WERI-Rb-1 (cell line): ENCODE results near the gene HOOK1.
"Not testable (repeated sequence)": the region's sequence is repeated elsewhere in the genome, so short reads cannot be mapped to it uniquely, and the experiment has no call there.

Source experiments
- DNase-seq: peaks from one replicate; pipeline ENCODE4 v3.0.0-alpha.2; 2020
- H3K27ac ChIP-seq: fragments of 250-450 bp; sonication (Bioruptor Pico); 2 replicates; pipeline ENCODE4 v1.5.1; 2020; ENCODE audit warnings: mild to moderate bottlenecking, moderate library complexity
- H3K27me3 ChIP-seq: fragments of 250-450 bp; sonication (Bioruptor Pico); 2 replicates; pipeline ENCODE4 v1.5.1; 2021; ENCODE audit warnings: mild to moderate bottlenecking, low read depth, moderate library complexity; ENCODE audit not compliant: insufficient read depth, severe bottlenecking
- H3K36me3 ChIP-seq: fragments of 250-450 bp; sonication (Bioruptor Pico); 2 replicates; pipeline ENCODE4 v1.5.1; 2020; ENCODE audit warnings: mild to moderate bottlenecking, moderate library complexity
- H3K4me3 ChIP-seq: 2 replicates; pipeline ENCODE4 v1.5.1; 2011; ENCODE audit warnings: low read depth, mild to moderate bottlenecking, control low read depth, low read length
- H3K9me3 ChIP-seq: fragments of 250-450 bp; sonication (Bioruptor Pico); 2 replicates; pipeline ENCODE4 v1.5.1; 2021; ENCODE audit warnings: mild to moderate bottlenecking, moderate library complexity; ENCODE audit not compliant: severe bottlenecking
- CTCF ChIP-seq: IDR thresholded peaks from 2 replicates; pipeline ENCODE4 v1.5.1; 2011; ENCODE audit warnings: low read depth, mild to moderate bottlenecking, control low read depth, inconsistent platforms, low read length

The HOOK1 gene

GRCh38 chr1:59831529-59831928, 16.8 kb downstream of the HOOK1 start:
- no peaks in the 10 kb centered on the region for H3K27me3 ChIP-seq
- DNase-seq = no peak
- no peak overlapping the region for H3K4me3 ChIP-seq
- no peaks in the 10 kb centered on the region for H3K9me3 ChIP-seq
- peaks cover 27% of the 10 kb centered on the region for H3K36me3 ChIP-seq
- TF ChIP-seq CTCF = no peak
- no peak overlapping the region for H3K27ac ChIP-seq

GRCh38 chr1:59833022-59833421, 18.3 kb downstream of the HOOK1 start:
- H3K9me3 ChIP-seq = no peaks in the 10 kb centered on the region
- no peaks in the 10 kb centered on the region for H3K27me3 ChIP-seq
- H3K27ac ChIP-seq = no peak overlapping the region
- H3K36me3 ChIP-seq = peaks cover 37% of the 10 kb centered on the region
- no peak for DNase-seq
- H3K4me3 ChIP-seq = no peak overlapping the region
- TF ChIP-seq CTCF = no peak

- Histone ChIP-seq H3K4me3 (no peak overlapping the region), H3K9me3 (no peaks in the 10 kb centered on the region), H3K36me3 (peaks cover 35% of the 10 kb centered on the region), H3K27ac (no peak overlapping the region), H3K27me3 (no peaks in the 10 kb centered on the region)
- no peak for DNase-seq
- no peak for TF ChIP-seq CTCF
These were observed 19.2 kb downstream of the HOOK1 start for GRCh38 chr1:59833991-59834390.

- H3K9me3 ChIP-seq, DNase-seq, H3K27ac ChIP-seq, H3K27me3 ChIP-seq, H3K4me3 ChIP-seq: not testable (repeated sequence)
- H3K36me3 ChIP-seq = peaks cover 32% of the 10 kb centered on the region
These were observed 23.1 kb downstream of the HOOK1 start for GRCh38 chr1:59837857-59838256.

GRCh38 chr1:59845091-59845490, 30.3 kb downstream of the HOOK1 start:
- H3K27me3 ChIP-seq = no peaks in the 10 kb centered on the region
- no peak overlapping the region for H3K27ac ChIP-seq
- peaks cover 45% of the 10 kb centered on the region for H3K36me3 ChIP-seq
- no peak for DNase-seq
- no peak overlapping the region for H3K4me3 ChIP-seq
- H3K9me3 ChIP-seq = no peaks in the 10 kb centered on the region
- no peak for TF ChIP-seq CTCF

- Histone ChIP-seq H3K27me3 (no peaks in the 10 kb centered on the region), H3K36me3 (peaks cover 47% of the 10 kb centered on the region), H3K27ac (no peak overlapping the region), H3K9me3 (no peaks in the 10 kb centered on the region), H3K4me3 (no peak overlapping the region)
- TF ChIP-seq CTCF = no peak
- no peak for DNase-seq
These were observed 31.6 kb downstream of the HOOK1 start for GRCh38 chr1:59846209-59846894.
